ENCODE data around the gene CNOT8. TPM values are rescaled to one million over a fixed set of nuclear protein-coding genes. Genes with fewer than 3 reads are reported as not detected.
A peak's percentile ranks its signal among the peaks of the same experiment; 100 is the strongest.

Gene CNOT8
- total and polyA plus RNA-seq, 2 donors (not counting 3 experiments of a cell fraction or from before 2014, with no cell fraction given) = 42.6 to 53.7 TPM

GRCh38 chr5:154836225-154836624 is 22.2 kb upstream of the CNOT8 start:
- Histone ChIP-seq H3K36me3 (ENCODE audit: control insufficient read depth in 2 of 2, extremely low read depth in 1 of 2, insufficient read depth in 2 of 2, low read length in 2 of 2) (peaks cover 0 to 5% of the 10 kb centered on the region in 2 experiments), H3K27ac (ENCODE audit: insufficient read depth, low read depth, low read length) (no peak overlapping the region)

DNA sequence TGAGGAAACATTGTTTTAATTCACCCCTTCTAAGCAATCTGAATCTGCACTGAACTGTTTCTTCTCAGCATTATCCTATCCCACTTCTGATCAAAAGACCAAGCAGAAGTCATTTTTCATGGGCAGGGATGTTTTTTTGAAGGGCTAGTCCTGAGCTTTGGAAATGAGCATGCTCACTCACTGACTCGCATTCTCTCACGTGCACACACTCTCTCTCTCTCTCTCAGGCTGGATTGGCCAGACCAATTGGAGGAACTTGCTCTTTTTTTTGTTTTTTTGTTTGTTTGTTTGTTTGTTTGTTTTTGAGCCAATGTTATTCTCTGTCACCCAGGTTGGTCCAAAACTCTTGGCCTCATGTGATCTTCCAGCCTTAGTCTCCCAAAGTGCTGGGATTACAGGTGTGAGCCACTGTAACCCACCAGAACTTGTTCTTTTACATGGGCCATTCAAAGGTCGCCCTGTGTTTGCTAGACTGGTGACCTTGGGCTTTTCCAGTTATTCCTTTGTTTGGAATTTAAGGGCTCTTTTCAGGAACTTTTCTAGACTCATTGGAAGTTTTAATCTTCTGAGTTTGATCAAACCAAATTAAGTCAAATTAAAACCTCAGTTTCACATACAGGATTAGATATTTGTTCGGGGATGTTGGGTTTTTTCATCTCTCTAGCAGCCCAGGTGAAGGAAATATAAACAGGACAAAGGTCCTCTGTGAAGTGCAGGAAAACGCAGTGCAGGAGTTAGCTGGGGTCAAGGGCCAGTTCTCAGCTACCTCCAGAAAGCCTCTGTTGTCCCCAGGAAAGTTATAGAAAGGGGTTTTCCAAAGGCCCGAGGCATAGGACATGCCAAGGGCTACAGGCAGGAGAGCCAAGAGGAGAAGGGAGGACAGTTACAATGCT is 21.2 kb upstream of the CNOT8 start:
- DNase-seq (ENCODE audit: low read depth, low spot score) = no peak
- H3K9me1 ChIP-seq (replicated peaks; ENCODE audit: control insufficient read depth, extremely low read depth, insufficient read depth, low read length) = no peaks in the 10 kb centered on the region
- no peak overlapping the region for H3K4me2 ChIP-seq (ENCODE audit: insufficient read depth, low read length)
- intact Hi-C loops (cut with micrococcal nuclease) = no loop called here
- no peaks in the 10 kb centered on the region for H3K9me3 ChIP-seq (replicated peaks; ENCODE audit: control insufficient read depth, insufficient read depth, low read length)
- H3K79me2 ChIP-seq (ENCODE audit: control insufficient read depth, insufficient read depth, low read length) = no peaks in the 10 kb centered on the region
- no peaks in the 10 kb centered on the region for H4K20me1 ChIP-seq (replicated peaks; ENCODE audit: control insufficient read depth, extremely low read depth, insufficient read depth, low read length)
- POLR2A ChIA-PET = interaction anchor here (2.6 kb wide), 1 partner anchor 21 kb away, joined by 8 read pairs; the partner anchor contains the start of gene CNOT8
- no peak overlapping the region for H3K27ac ChIP-seq (ENCODE audit: insufficient read depth, low read depth, low read length)
- no peak overlapping the region for H2AFZ ChIP-seq (ENCODE audit: low read depth, low read length)
- H3K4me1 ChIP-seq (ENCODE audit: control insufficient read depth, extremely low read depth, insufficient read depth, low read length) = peaks cover 5% of the 10 kb centered on the region
- peaks cover 0 to 3% of the 10 kb centered on the region in 2 experiments for H3K36me3 ChIP-seq (ENCODE audit: control insufficient read depth in 2 of 2, extremely low read depth in 1 of 2, insufficient read depth in 2 of 2, low read length in 2 of 2)
- no peak overlapping the region for H3K4me3 ChIP-seq (replicated peaks in 1 of 3; ENCODE audit: insufficient read depth in 1 of 3, low read depth in 1 of 3, low read length in 3 of 3)
- TF ChIP-seq GATA2 (IDR thresholded peaks at IDR 0.05; ENCODE audit: insufficient read depth, insufficient read length, low read depth, low read length) (no peak), MYC (IDR thresholded peaks at IDR 0.05; ENCODE audit: low read depth, low read length) (no peak), POLR2A (IDR thresholded peaks at IDR 0.05; ENCODE audit: low read depth, low read length) (no peak), POLR2AphosphoS5 (IDR thresholded peaks at IDR 0.05; ENCODE audit: insufficient read depth, low read depth, low read length) (no peak), FOS (IDR thresholded peaks at IDR 0.05; ENCODE audit: borderline replicate concordance, insufficient read depth, low read length) (no peak), JUN (IDR thresholded peaks at IDR 0.05; ENCODE audit: borderline replicate concordance, insufficient read depth, insufficient read length, low read depth) (no peak), EZH2 (IDR thresholded peaks at IDR 0.05; ENCODE audit: borderline replicate concordance, low read depth, low read length, severe bottlenecking) (no peak), MAX (IDR thresholded peaks at IDR 0.05; ENCODE audit: insufficient read depth, insufficient read length) (no peak)
- TF ChIP-seq, protein P1, sequence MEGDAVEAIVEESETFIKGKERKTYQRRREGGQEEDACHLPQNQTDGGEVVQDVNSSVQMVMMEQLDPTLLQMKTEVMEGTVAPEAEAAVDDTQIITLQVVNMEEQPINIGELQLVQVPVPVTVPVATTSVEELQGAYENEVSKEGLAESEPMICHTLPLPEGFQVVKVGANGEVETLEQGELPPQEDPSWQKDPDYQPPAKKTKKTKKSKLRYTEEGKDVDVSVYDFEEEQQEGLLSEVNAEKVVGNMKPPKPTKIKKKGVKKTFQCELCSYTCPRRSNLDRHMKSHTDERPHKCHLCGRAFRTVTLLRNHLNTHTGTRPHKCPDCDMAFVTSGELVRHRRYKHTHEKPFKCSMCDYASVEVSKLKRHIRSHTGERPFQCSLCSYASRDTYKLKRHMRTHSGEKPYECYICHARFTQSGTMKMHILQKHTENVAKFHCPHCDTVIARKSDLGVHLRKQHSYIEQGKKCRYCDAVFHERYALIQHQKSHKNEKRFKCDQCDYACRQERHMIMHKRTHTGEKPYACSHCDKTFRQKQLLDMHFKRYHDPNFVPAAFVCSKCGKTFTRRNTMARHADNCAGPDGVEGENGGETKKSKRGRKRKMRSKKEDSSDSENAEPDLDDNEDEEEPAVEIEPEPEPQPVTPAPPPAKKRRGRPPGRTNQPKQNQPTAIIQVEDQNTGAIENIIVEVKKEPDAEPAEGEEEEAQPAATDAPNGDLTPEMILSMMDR (IDR thresholded peaks at IDR 0.05; ENCODE audit: extremely low read depth in 1 of 2, insufficient read depth in 1 of 2, low read depth in 1 of 2, low read length in 2 of 2) = no peak
- CTCF ChIA-PET = interaction anchor here (1.2 kb wide), 1 partner anchor 20 kb away, joined by 3 read pairs; no protein-coding TSS in a partner anchor
- no peaks in the 10 kb centered on the region for H3K27me3 ChIP-seq (ENCODE audit: control insufficient read depth in 2 of 2, insufficient read depth in 2 of 2, low read length in 2 of 2)
- dilution Hi-C loops (cut with MboI; ENCODE audit: extremely low pct_ligation_motif_present, low sequenced_read_pairs) = no loop called here
- no peak overlapping the region for H3K9ac ChIP-seq (replicated peaks; ENCODE audit: extremely low read depth, insufficient read depth, low read length)
- no TSS peak for BruUV-seq (replicated peaks)
- FAIRE-seq = peak; percentile 37

More at GRCh38 chr5:154836225-154836624, 22.2 kb upstream of the CNOT8 start:
- POLR2A ChIA-PET = interaction anchor here (0.7 to 2.6 kb wide), 2 partner anchors 13 to 22 kb away, joined by 8 to 9 read pairs; partner anchors contain the start of gene CNOT8
- no peaks in the 10 kb centered on the region for H3K9me3 ChIP-seq (replicated peaks; ENCODE audit: control insufficient read depth, insufficient read depth, low read length)
- H3K4me1 ChIP-seq (ENCODE audit: control insufficient read depth, extremely low read depth, insufficient read depth, low read length) = peaks cover 5% of the 10 kb centered on the region
- TF ChIP-seq POLR2A (IDR thresholded peaks at IDR 0.05; ENCODE audit: low read depth, low read length) (no peak), JUN (IDR thresholded peaks at IDR 0.05; ENCODE audit: borderline replicate concordance, insufficient read depth, insufficient read length, low read depth) (no peak), FOS (IDR thresholded peaks at IDR 0.05; ENCODE audit: borderline replicate concordance, insufficient read depth, low read length) (no peak)
- H3K79me2 ChIP-seq (ENCODE audit: control insufficient read depth, insufficient read depth, low read length) = no peaks in the 10 kb centered on the region
- no peak overlapping the region for H3K4me2 ChIP-seq (ENCODE audit: insufficient read depth, low read length)
- CTCF ChIA-PET = no interaction called here
- BruUV-seq (replicated peaks) = no TSS peak
- intact Hi-C loops (cut with micrococcal nuclease) = no loop called here
- no peaks in the 10 kb centered on the region for H4K20me1 ChIP-seq (replicated peaks; ENCODE audit: control insufficient read depth, extremely low read depth, insufficient read depth, low read length)
- H3K27me3 ChIP-seq (ENCODE audit: control insufficient read depth in 2 of 2, insufficient read depth in 2 of 2, low read length in 2 of 2) = no peaks in the 10 kb centered on the region
- no peak overlapping the region for H2AFZ ChIP-seq (ENCODE audit: low read depth, low read length)
- no peak for FAIRE-seq
- DNase-seq (ENCODE audit: low read depth, low spot score) = no peak
- H3K9me1 ChIP-seq (replicated peaks; ENCODE audit: control insufficient read depth, extremely low read depth, insufficient read depth, low read length) = no peaks in the 10 kb centered on the region
- no peak overlapping the region for H3K9ac ChIP-seq (replicated peaks; ENCODE audit: extremely low read depth, insufficient read depth, low read length)
- no peak overlapping the region for H3K4me3 ChIP-seq (replicated peaks in 1 of 3; ENCODE audit: insufficient read depth in 1 of 3, low read depth in 1 of 3, low read length in 3 of 3)
- dilution Hi-C loops (cut with MboI; ENCODE audit: extremely low pct_ligation_motif_present, low sequenced_read_pairs) = no loop called here

All from endothelial cell of umbilical vein (primary cell).